Measurements from ENCODE around the gene FOXP1.

DNA sequence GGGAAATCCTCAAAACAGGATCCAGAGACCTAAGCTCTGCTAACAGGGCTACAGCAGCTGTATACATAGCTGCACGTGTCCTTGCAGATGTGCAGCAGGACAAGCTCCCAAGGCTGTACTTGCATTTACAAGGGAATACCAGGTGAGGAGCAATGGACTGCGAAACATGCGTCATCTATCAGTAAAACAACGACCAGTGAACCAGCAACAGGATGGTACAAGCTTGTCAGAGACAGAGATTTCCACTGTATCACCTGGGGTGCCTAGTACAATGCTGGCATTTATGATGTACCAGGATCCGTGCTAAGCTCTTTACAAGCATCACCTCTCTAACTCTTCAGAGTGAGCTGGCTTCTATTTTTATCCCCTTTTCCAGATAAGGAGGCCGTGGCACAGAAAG, 227.3 kb downstream of the FOXP1 start:
- TF ChIP-seq EP300 (IDR thresholded peaks at IDR 0.05) = no peak
- TF ChIP-seq POLR2A (IDR thresholded peaks at IDR 0.05) = no peak
